GM12801 (cell line): ENCODE results near the gene POLN.

Source experiments
- TF ChIP-seq, protein P1 (sequence below): IDR thresholded peaks from one replicate; pipeline ENCODE4 v1.5.1; 2011; ENCODE audit warnings: control low read depth; ENCODE audit not compliant: insufficient read length; ENCODE audit errors: extremely low read depth

POLN gene

GRCh38 chr4:2165391-2165790 is 76.5 kb downstream of the POLN start:
- TF ChIP-seq, protein P1, sequence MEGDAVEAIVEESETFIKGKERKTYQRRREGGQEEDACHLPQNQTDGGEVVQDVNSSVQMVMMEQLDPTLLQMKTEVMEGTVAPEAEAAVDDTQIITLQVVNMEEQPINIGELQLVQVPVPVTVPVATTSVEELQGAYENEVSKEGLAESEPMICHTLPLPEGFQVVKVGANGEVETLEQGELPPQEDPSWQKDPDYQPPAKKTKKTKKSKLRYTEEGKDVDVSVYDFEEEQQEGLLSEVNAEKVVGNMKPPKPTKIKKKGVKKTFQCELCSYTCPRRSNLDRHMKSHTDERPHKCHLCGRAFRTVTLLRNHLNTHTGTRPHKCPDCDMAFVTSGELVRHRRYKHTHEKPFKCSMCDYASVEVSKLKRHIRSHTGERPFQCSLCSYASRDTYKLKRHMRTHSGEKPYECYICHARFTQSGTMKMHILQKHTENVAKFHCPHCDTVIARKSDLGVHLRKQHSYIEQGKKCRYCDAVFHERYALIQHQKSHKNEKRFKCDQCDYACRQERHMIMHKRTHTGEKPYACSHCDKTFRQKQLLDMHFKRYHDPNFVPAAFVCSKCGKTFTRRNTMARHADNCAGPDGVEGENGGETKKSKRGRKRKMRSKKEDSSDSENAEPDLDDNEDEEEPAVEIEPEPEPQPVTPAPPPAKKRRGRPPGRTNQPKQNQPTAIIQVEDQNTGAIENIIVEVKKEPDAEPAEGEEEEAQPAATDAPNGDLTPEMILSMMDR: no peak

DNA sequence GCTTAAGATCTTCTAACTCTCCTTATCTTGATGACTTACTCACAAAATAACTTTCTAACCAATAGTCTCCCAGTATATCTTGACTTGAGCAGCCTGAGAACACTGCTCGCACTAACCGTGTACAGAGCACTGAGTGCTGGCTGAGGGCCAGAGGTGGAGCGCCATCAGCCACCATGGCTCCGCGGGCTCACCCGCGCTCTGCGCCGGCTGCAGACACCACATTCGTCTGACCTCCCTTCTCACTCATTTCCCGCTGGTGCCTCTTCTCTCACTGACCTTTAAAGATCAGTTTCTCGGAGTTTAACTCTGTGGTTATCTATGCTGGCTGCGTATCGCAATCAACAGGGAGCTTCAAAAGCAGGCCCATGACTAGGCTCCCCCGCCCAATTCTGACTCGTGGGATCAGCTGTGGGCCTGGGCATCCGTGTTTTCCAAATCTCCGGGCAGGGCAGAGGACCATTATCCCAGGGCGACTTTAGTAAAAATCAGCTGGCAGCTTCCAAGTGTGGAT is 78.6 kb downstream of the POLN start:
- TF ChIP-seq, protein P1: no peak

- TF ChIP-seq, protein P1: no peak
Measured at GRCh38 chr4:2159931-2160330, 82.0 kb downstream of the POLN start.

GRCh38 chr4:2155246-2155645 is 86.7 kb downstream of the POLN start:
- TF ChIP-seq, protein P1: no peak

DNA sequence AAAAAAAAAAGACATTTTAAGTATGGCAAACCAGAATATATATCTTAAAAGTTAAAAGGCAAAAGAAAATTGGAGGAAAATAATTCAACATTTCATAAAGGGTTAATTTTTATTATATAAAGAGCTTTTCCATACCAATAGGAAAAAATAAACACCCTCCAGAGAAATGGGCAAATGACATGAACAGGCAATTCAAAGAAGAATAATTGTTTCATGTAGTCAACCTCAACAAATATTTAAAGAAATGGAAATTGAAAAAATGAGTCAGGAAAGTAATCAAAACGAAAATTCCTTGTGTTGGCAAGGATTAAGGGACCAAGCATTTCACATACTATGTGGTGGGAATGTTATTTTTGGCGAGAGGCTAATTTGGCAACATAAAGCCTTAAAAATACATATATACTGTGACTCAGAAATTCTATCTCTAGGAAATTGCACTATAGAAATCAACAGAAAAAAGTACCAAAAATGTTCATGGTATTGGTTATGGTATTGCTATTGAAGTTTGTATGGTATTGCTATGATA is 87.6 kb downstream of the POLN start:
- TF ChIP-seq, protein P1: no peak

- TF ChIP-seq, protein P1: no peak
Measured at GRCh38 chr4:2151544-2151943, 90.4 kb downstream of the POLN start.

DNA sequence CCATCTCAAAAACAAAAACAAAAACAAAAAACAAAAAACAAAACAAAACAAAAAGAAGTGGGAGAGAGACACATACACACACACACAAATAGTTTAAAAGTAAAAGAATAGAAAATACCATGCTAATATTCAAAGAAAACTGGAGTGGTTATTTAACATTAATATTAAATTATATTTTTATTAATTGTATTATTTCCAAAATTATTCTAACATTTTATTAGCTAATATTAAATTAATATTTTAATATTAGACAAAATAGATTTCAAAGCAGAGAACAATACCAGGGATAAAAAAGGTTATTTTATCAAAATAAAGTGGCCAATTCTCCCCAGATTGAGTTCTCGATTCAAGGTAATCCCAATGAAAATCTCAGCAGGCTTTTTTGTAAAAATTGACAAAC is 91.8 kb downstream of the POLN start:
- TF ChIP-seq, protein P1: no peak
